ENCODE data around the gene C3AR1.
A peak's percentile ranks its signal among the peaks of the same experiment; 100 is the strongest.
"Not testable (repeated sequence)": the region's sequence is repeated elsewhere in the genome, so short reads cannot be mapped to it uniquely, and the experiment has no call there.

C3AR1 gene

GRCh38 chr12:8089716-8090115 lies 23.6 kb upstream of the C3AR1 start:
- H3K27me3 ChIP-seq (replicated peaks) = no peaks in the 10 kb centered on the region
- peaks cover 38% of the 10 kb centered on the region for H3K36me3 ChIP-seq (replicated peaks)
- TF ChIP-seq CTCF (IDR thresholded peaks at IDR 0.05; ENCODE audit: low read depth, low read length, missing control alignments) = no peak
- no peak overlapping the region for H3K27ac ChIP-seq
- no peak overlapping the region for H3K4me3 ChIP-seq (ENCODE audit: low read depth, low read length)
- in situ Hi-C loops (cut with HindIII; ENCODE audit: low pct_ligation_motif_present, low sequenced_read_pairs) = no loop called here
- DNase-seq = no peak

GRCh38 chr12:8089277-8089676 lies 23.1 kb upstream of the C3AR1 start:
- H3K27me3 ChIP-seq (replicated peaks); in situ Hi-C loops (cut with HindIII; ENCODE audit: low pct_ligation_motif_present, low sequenced_read_pairs); H3K4me3 ChIP-seq (ENCODE audit: low read depth, low read length); DNase-seq; H3K27ac ChIP-seq: not testable (repeated sequence)
- H3K36me3 ChIP-seq (replicated peaks) = peaks cover 34% of the 10 kb centered on the region

GRCh38 chr12:8088574-8088973 lies 22.4 kb upstream of the C3AR1 start:
- Histone ChIP-seq H3K36me3 (replicated peaks) (peaks cover 32% of the 10 kb centered on the region), H3K4me3 (ENCODE audit: low read depth, low read length) (no peak overlapping the region), H3K27me3 (replicated peaks) (no peaks in the 10 kb centered on the region), H3K27ac (no peak overlapping the region)
- TF ChIP-seq CTCF (IDR thresholded peaks at IDR 0.05; ENCODE audit: low read depth, low read length, missing control alignments) = no peak
- in situ Hi-C loops (cut with HindIII; ENCODE audit: low pct_ligation_motif_present, low sequenced_read_pairs) = no loop called here
- no peak for DNase-seq

- Histone ChIP-seq H3K27me3 (replicated peaks) (no peaks in the 10 kb centered on the region), H3K27ac (no peak overlapping the region), H3K4me3 (ENCODE audit: low read depth, low read length) (no peak overlapping the region), H3K36me3 (replicated peaks) (peaks cover 24% of the 10 kb centered on the region)
- no peak for DNase-seq
- in situ Hi-C loops (cut with HindIII; ENCODE audit: low pct_ligation_motif_present, low sequenced_read_pairs) = no loop called here
- no peak for TF ChIP-seq CTCF (IDR thresholded peaks at IDR 0.05; ENCODE audit: low read depth, low read length, missing control alignments)
Observed at GRCh38 chr12:8087666-8088065, 21.5 kb upstream of the C3AR1 start.

GRCh38 chr12:8084351-8084750 lies 18.2 kb upstream of the C3AR1 start:
- H3K4me3 ChIP-seq (ENCODE audit: low read depth, low read length); H3K27ac ChIP-seq; in situ Hi-C loops (cut with HindIII; ENCODE audit: low pct_ligation_motif_present, low sequenced_read_pairs): not testable (repeated sequence)

GRCh38 chr12:8082808-8083100 lies 16.6 kb upstream of the C3AR1 start:
- in situ Hi-C loops (cut with HindIII; ENCODE audit: low pct_ligation_motif_present, low sequenced_read_pairs) = no loop called here
- DNase-seq = no peak
- no peak for TF ChIP-seq CTCF (IDR thresholded peaks at IDR 0.05; ENCODE audit: low read depth, low read length, missing control alignments)
- Histone ChIP-seq H3K27ac (peak overlapping the region; percentile 53), H3K36me3 (replicated peaks) (no peaks in the 10 kb centered on the region), H3K27me3 (replicated peaks) (no peaks in the 10 kb centered on the region), H3K4me3 (ENCODE audit: low read depth, low read length) (peak overlapping the region; percentile 98)

More at GRCh38 chr12:8084351-8084750, 18.2 kb upstream of the C3AR1 start:
- H3K36me3 ChIP-seq (replicated peaks); H3K27me3 ChIP-seq (replicated peaks); DNase-seq: not testable (repeated sequence)

- no peak for DNase-seq
- no peaks in the 10 kb centered on the region for H3K27me3 ChIP-seq (replicated peaks)
- no peaks in the 10 kb centered on the region for H3K36me3 ChIP-seq (replicated peaks)
- TF ChIP-seq CTCF (IDR thresholded peaks at IDR 0.05; ENCODE audit: low read depth, low read length, missing control alignments) = no peak
- H3K4me3 ChIP-seq (ENCODE audit: low read depth, low read length) = peak overlapping the region; percentile 98
- in situ Hi-C loops (cut with HindIII; ENCODE audit: low pct_ligation_motif_present, low sequenced_read_pairs) = no loop called here
- H3K27ac ChIP-seq = peak overlapping the region; percentile 53
Observed at GRCh38 chr12:8081251-8081920, 15.2 kb upstream of the C3AR1 start.

Data from brain microvascular endothelial cell (primary cell).